ENCODE measurements around the gene SLC15A3. TPM values are rescaled to one million over a fixed set of nuclear protein-coding genes. Genes with fewer than 3 reads are reported as not detected.

SLC15A3 gene
- total and polyA plus RNA-seq, 7 donors: 7.2 to 14.6 (median 8.2) TPM

- no peak overlapping the region for H3K4me3 ChIP-seq
- intact Hi-C loops (cut with DNase I): no loop called here
- H3K36me3 ChIP-seq (ENCODE audit: insufficient read depth in 1 of 2, low read depth in 1 of 2): no peaks in the 10 kb centered on the region
- WGBS, 3 donors: 80 to 87% (median 85%) methylated on average over 2 of the region's 2 CpGs
- no peak for DNase-seq
- H3K9me3 ChIP-seq: no peaks in the 10 kb centered on the region
- H3K27me3 ChIP-seq (ENCODE audit: insufficient read depth in 3 of 3, low read length in 2 of 3): peaks cover 0 to 5% (median 0%) of the 10 kb centered on the region in 3 donors
- H3K27ac ChIP-seq: no peak overlapping the region
- ATAC-seq: no peak
- H3K4me1 ChIP-seq: no peaks in the 10 kb centered on the region
- no peak for TF ChIP-seq CTCF (IDR thresholded peaks at IDR 0.05)
Measured at GRCh38 chr11:60985501-60985900, 33.5 kb upstream of the SLC15A3 start.

GRCh38 chr11:60984636-60985035 is 32.7 kb upstream of the SLC15A3 start:
- H3K9me3 ChIP-seq: no peaks in the 10 kb centered on the region
- ATAC-seq (no peak), DNase-seq (no peak)
- peaks cover 0 to 5% (median 0%) of the 10 kb centered on the region in 3 donors for H3K27me3 ChIP-seq (ENCODE audit: insufficient read depth in 3 of 3, low read length in 2 of 3)
- TF ChIP-seq CTCF (IDR thresholded peaks at IDR 0.05): no peak
- H3K27ac ChIP-seq: no peak overlapping the region
- no peaks in the 10 kb centered on the region for H3K4me1 ChIP-seq
- intact Hi-C loops (cut with DNase I): no loop called here
- no peaks in the 10 kb centered on the region for H3K36me3 ChIP-seq (ENCODE audit: insufficient read depth in 1 of 2, low read depth in 1 of 2)
- WGBS, 3 donors: 50 to 60% (median 55%) methylated on average over 4 of the region's 4 CpGs
- no peak overlapping the region for H3K4me3 ChIP-seq

- Histone ChIP-seq H3K4me1 (no peaks in the 10 kb centered on the region), H3K27ac (no peak overlapping the region), H3K27me3 (ENCODE audit: insufficient read depth in 3 of 3, low read length in 2 of 3) (peaks cover 0 to 5% (median 0%) of the 10 kb centered on the region in 3 donors), H3K4me3 (no peak overlapping the region), H3K36me3 (ENCODE audit: insufficient read depth in 1 of 2, low read depth in 1 of 2) (no peaks in the 10 kb centered on the region), H3K9me3 (no peaks in the 10 kb centered on the region)
- ATAC-seq (no peak), DNase-seq (no peak)
- intact Hi-C loops (cut with DNase I): no loop called here
- TF ChIP-seq CTCF (IDR thresholded peaks at IDR 0.05): no peak
- 71 to 77% (median 74%) methylated on average over 6 of the region's 6 CpGs for WGBS, 3 donors
Measured at GRCh38 chr11:60984149-60984548, 32.2 kb upstream of the SLC15A3 start.

- H3K4me3 ChIP-seq: no peak overlapping the region
- H3K9me3 ChIP-seq: no peaks in the 10 kb centered on the region
- no peak for TF ChIP-seq CTCF (IDR thresholded peaks at IDR 0.05)
- no peaks in the 10 kb centered on the region for H3K36me3 ChIP-seq (ENCODE audit: insufficient read depth in 1 of 2, low read depth in 1 of 2)
- ATAC-seq: no peak
- no peaks in the 10 kb centered on the region for H3K27me3 ChIP-seq (ENCODE audit: insufficient read depth in 3 of 3, low read length in 2 of 3)
- H3K27ac ChIP-seq: no peak overlapping the region
- DNase-seq: no peak
- intact Hi-C loops (cut with DNase I): no loop called here
- no peaks in the 10 kb centered on the region for H3K4me1 ChIP-seq
- WGBS, 3 donors: 77 to 81% (median 81%) methylated on average over 8 of the region's 8 CpGs
Measured at GRCh38 chr11:60982184-60982583, 30.2 kb upstream of the SLC15A3 start.

- DNase-seq: no peak
- intact Hi-C loops (cut with DNase I): no loop called here
- 77 to 83% (median 80%) methylated on average over 12 of the region's 12 CpGs for WGBS, 3 donors
Measured at GRCh38 chr11:60981515-60981914, 29.5 kb upstream of the SLC15A3 start.

More at GRCh38 chr11:60981515-60981914, 29.5 kb upstream of the SLC15A3 start:
- Histone ChIP-seq H3K27ac (no peak overlapping the region), H3K4me3 (no peak overlapping the region), H3K27me3 (ENCODE audit: insufficient read depth in 3 of 3, low read length in 2 of 3) (no peaks in the 10 kb centered on the region), H3K36me3 (ENCODE audit: insufficient read depth in 1 of 2, low read depth in 1 of 2) (no peaks in the 10 kb centered on the region), H3K4me1 (no peaks in the 10 kb centered on the region), H3K9me3 (no peaks in the 10 kb centered on the region)
- TF ChIP-seq CTCF (IDR thresholded peaks at IDR 0.05): no peak
- no peak for ATAC-seq
